HL-60/S4 treated with phorbol 12-myristate 13-acetate at 8.2 ng/mL for 4 days and 3 days (cell line): ENCODE measurements around the gene MSH2.

Experiments used
- in situ Hi-C: fragments of 300-500 bp; cut with MboI; formaldehyde crosslinking; loops from 2 replicates; pipeline ENCODE4 v1.15.0; 2022; ENCODE audit warnings: low sequenced_read_pairs

MSH2 gene

GRCh38 chr2:47504174-47504810 lies 101.3 kb downstream of the MSH2 start:
- in situ Hi-C loops = no loop called here

- in situ Hi-C loops = no loop called here
Measured at GRCh38 chr2:47506024-47506423, 103.1 kb downstream of the MSH2 start.

- in situ Hi-C loops = no loop called here
Measured at GRCh38 chr2:47506436-47506835, 103.5 kb downstream of the MSH2 start.

- in situ Hi-C loops = no loop called here
Measured at GRCh38 chr2:47508080-47508479, 105.1 kb downstream of the MSH2 start.

- in situ Hi-C loops = no loop called here
Measured at GRCh38 chr2:47508641-47509040, 105.7 kb downstream of the MSH2 start.

GRCh38 chr2:47509250-47509649 lies 106.3 kb downstream of the MSH2 start:
- in situ Hi-C loops = no loop called here

- in situ Hi-C loops = no loop called here
Measured at GRCh38 chr2:47509821-47510385, 106.9 kb downstream of the MSH2 start.

GRCh38 chr2:47510745-47511144 lies 107.8 kb downstream of the MSH2 start:
- in situ Hi-C loops = no loop called here

- in situ Hi-C loops = no loop called here
Measured at GRCh38 chr2:47512581-47513083, 109.7 kb downstream of the MSH2 start.

- in situ Hi-C loops = no loop called here
Measured at GRCh38 chr2:47513981-47514520, 111.1 kb downstream of the MSH2 start.

GRCh38 chr2:47516360-47517104 lies 113.6 kb downstream of the MSH2 start:
- in situ Hi-C loops = no loop called here

- in situ Hi-C loops = no loop called here
Measured at GRCh38 chr2:47518497-47519146, 115.7 kb downstream of the MSH2 start.

GRCh38 chr2:47519147-47519537 lies 116.2 kb downstream of the MSH2 start:
- in situ Hi-C loops = no loop called here

- in situ Hi-C loops = no loop called here
Measured at GRCh38 chr2:47519604-47520301, 116.8 kb downstream of the MSH2 start.

- in situ Hi-C loops = no loop called here
Measured at GRCh38 chr2:47520302-47520630, 117.3 kb downstream of the MSH2 start.

- in situ Hi-C loops = no loop called here
Measured at GRCh38 chr2:47520825-47521665, 118.1 kb downstream of the MSH2 start.

GRCh38 chr2:47521666-47522285 lies 118.8 kb downstream of the MSH2 start:
- in situ Hi-C loops = no loop called here

GRCh38 chr2:47525167-47525566 lies 122.2 kb downstream of the MSH2 start:
- in situ Hi-C loops = no loop called here

GRCh38 chr2:47528455-47528854 lies 125.5 kb downstream of the MSH2 start:
- in situ Hi-C loops = no loop called here
